WTC11 (cell line): ENCODE data around the gene PLEKHM3. TPM values are rescaled to one million over a fixed set of nuclear protein-coding genes. Genes with fewer than 3 reads are reported as not detected.
A peak's percentile ranks its signal among the peaks of the same experiment; 100 is the strongest.

Experiments
- ATAC-seq: fragments of 200-7000 bp; cut with Tn5 transposase; 2 replicates; pipeline ENCODE4 v1.10.0; 2021; ENCODE audit warnings: mild to moderate bottlenecking, moderate library complexity
- Bru-seq: library from RNA; stranded (reverse); fragments of 400-500 nt; gene quantifications from one replicate; lab custom pipeline; 2021; lab: Mats Ljungman, UMichigan
- CTCF ChIA-PET: fragments of 300-600 bp; sonication (Branson Sonifier 250); formaldehyde crosslinking; loops from one replicate; lab custom pipeline; 2021; ENCODE audit warnings: antibody characterized with exemption; lab: Charles Lee
- POLR2A ChIA-PET: fragments of 350-600 bp; sonication (Branson Sonifier 250); formaldehyde crosslinking; loops from one replicate; lab custom pipeline; 2021; ENCODE audit warnings: antibody characterized with exemption; lab: Charles Lee
- DNase-seq: peaks from one replicate; pipeline ENCODE4 v3.0.0; 2021; ENCODE audit warnings: low spot score
- H3K27ac Mint-ChIP-seq: 2 replicates; pipeline ENCODE4 v1.8.0; 2021; ENCODE audit warnings: mixed read lengths
- H3K27me3 Mint-ChIP-seq: 2 replicates; pipeline ENCODE4 v1.8.0; 2021; ENCODE audit warnings: low read depth, mild to moderate bottlenecking, moderate library complexity, mixed read lengths
- H3K36me3 Mint-ChIP-seq: 2 replicates; pipeline ENCODE4 v1.8.0; 2021; ENCODE audit warnings: mixed read lengths
- H3K4me1 Mint-ChIP-seq: 2 replicates; pipeline ENCODE4 v1.8.0; 2022; ENCODE audit warnings: mixed read lengths
- H3K4me3 Mint-ChIP-seq: 2 replicates; pipeline ENCODE4 v1.8.0; 2021; ENCODE audit warnings: mild to moderate bottlenecking, moderate library complexity, mixed read lengths
- H3K9me3 Mint-ChIP-seq: 2 replicates; pipeline ENCODE4 v1.8.0; 2021; ENCODE audit warnings: mixed read lengths
- CREM ChIP-seq: sonication (generic); formaldehyde crosslinking; IDR thresholded peaks from 2 replicates; pipeline ENCODE4 v1.8.1; 2022; ENCODE audit warnings: mild to moderate bottlenecking, missing genetic modification reagents, moderate library complexity
- ETV6 ChIP-seq: sonication (generic); formaldehyde crosslinking; IDR thresholded peaks from 2 replicates; pipeline ENCODE4 v1.8.1; 2022; ENCODE audit warnings: mild to moderate bottlenecking, missing genetic modification reagents
- NFE2L1 ChIP-seq: sonication (generic); formaldehyde crosslinking; IDR thresholded peaks from 2 replicates; pipeline ENCODE4 v1.8.1; 2023; ENCODE audit warnings: missing genetic modification reagents
- NR1H2 ChIP-seq: sonication (generic); formaldehyde crosslinking; IDR thresholded peaks from 2 replicates; pipeline ENCODE4 v1.9.0; 2021; ENCODE audit warnings: mild to moderate bottlenecking, moderate library complexity, missing genetic modification reagents
- OVOL2 ChIP-seq: fragments of 250-450 bp; sonication (Bioruptor Pico); IDR thresholded peaks from 2 replicates; pipeline ENCODE4 v1.9.0; 2021; ENCODE audit warnings: mild to moderate bottlenecking, borderline replicate concordance
- PRRX2 ChIP-seq: fragments of 250-450 bp; sonication (Bioruptor Pico); IDR thresholded peaks from 2 replicates; pipeline ENCODE4 v1.8.0; 2021; ENCODE audit warnings: mild to moderate bottlenecking
- RORB ChIP-seq: fragments of 250-450 bp; sonication (Bioruptor Pico); IDR thresholded peaks from 2 replicates; pipeline ENCODE4 v1.9.0; 2021; ENCODE audit warnings: mild to moderate bottlenecking
- SMAD4 ChIP-seq: sonication (generic); formaldehyde crosslinking; IDR thresholded peaks from 2 replicates; pipeline ENCODE4 v1.8.0; 2022; ENCODE audit warnings: mild to moderate bottlenecking, missing genetic modification reagents
- SP1 ChIP-seq: sonication (generic); formaldehyde crosslinking; conservative IDR thresholded peaks from 2 replicates; pipeline ENCODE4 v1.8.1; 2022; ENCODE audit warnings: missing genetic modification reagents
- TP53 ChIP-seq: sonication (generic); formaldehyde crosslinking; IDR thresholded peaks from 2 replicates; pipeline ENCODE4 v1.8.1; 2023; ENCODE audit warnings: mild to moderate bottlenecking, missing genetic modification reagents
- ZNF121 ChIP-seq: sonication (generic); formaldehyde crosslinking; IDR thresholded peaks from 2 replicates; pipeline ENCODE4 v1.8.0; 2023; ENCODE audit warnings: missing genetic modification reagents
- ZNF219 ChIP-seq: sonication (generic); formaldehyde crosslinking; IDR thresholded peaks from 2 replicates; pipeline ENCODE4 v1.8.0; 2023; ENCODE audit warnings: missing genetic modification reagents, mild to moderate bottlenecking, borderline replicate concordance
- ZNF317 ChIP-seq: sonication (generic); formaldehyde crosslinking; IDR thresholded peaks from 2 replicates; pipeline ENCODE4 v1.8.1; 2023; ENCODE audit warnings: low read depth, mild to moderate bottlenecking, moderate library complexity, missing genetic modification reagents, borderline replicate concordance
- ZNF416 ChIP-seq: fragments of 250-450 bp; sonication (Bioruptor Pico); IDR thresholded peaks from 2 replicates; pipeline ENCODE4 v1.9.0; 2021; ENCODE audit warnings: mild to moderate bottlenecking, inconsistent platforms
- ZNF671 ChIP-seq: fragments of 250-450 bp; sonication (Bioruptor Pico); IDR thresholded peaks from 2 replicates; pipeline ENCODE4 v1.8.0; 2021; ENCODE audit warnings: mild to moderate bottlenecking
- long read RNA-seq, 3 experiments: library from RNA in 1 of 3; library from capped mRNA in 1 of 3; library from polyadenylated mRNA in 1 of 3; unstranded in 2 of 3; stranded (forward) in 1 of 3; transcript quantifications; one replicate each; pipeline ENCODE4 v2.0.0, GENCODE V29; 2021
- total RNA-seq: library from RNA; stranded (reverse); gene quantifications from 3 replicates; pipeline ENCODE4 v1.2.3, GENCODE V29; 2021
- TF ChIP-seq, protein P1 (sequence below): fragments of 250-450 bp; sonication (Bioruptor Pico); IDR thresholded peaks from 2 replicates; pipeline ENCODE4 v2.1.2; 2022; ENCODE audit warnings: mild to moderate bottlenecking, moderate library complexity
- TF ChIP-seq, protein P2 (sequence below): sonication (generic); formaldehyde crosslinking; IDR thresholded peaks from 2 replicates; pipeline ENCODE4 v1.8.0; 2022; ENCODE audit warnings: mild to moderate bottlenecking, missing genetic modification reagents
- TF ChIP-seq, protein P3 (sequence below): sonication (generic); formaldehyde crosslinking; IDR thresholded peaks from 2 replicates; pipeline ENCODE4 v1.8.1; 2023; ENCODE audit warnings: mild to moderate bottlenecking, missing genetic modification reagents, moderate library complexity
- TF ChIP-seq, protein P4 (sequence below): sonication (generic); formaldehyde crosslinking; IDR thresholded peaks from 2 replicates; pipeline ENCODE4 v1.8.1; 2022; ENCODE audit warnings: mild to moderate bottlenecking, moderate library complexity, missing genetic modification reagents
- TF ChIP-seq, protein P5 (sequence below): sonication (generic); formaldehyde crosslinking; IDR thresholded peaks from 2 replicates; pipeline ENCODE4 v1.8.0; 2023; ENCODE audit warnings: missing genetic modification reagents, mild to moderate bottlenecking, borderline replicate concordance
- TF ChIP-seq, protein P6 (sequence below): fragments of 200-600 bp; IDR thresholded peaks from 2 replicates; pipeline ENCODE4 v1.8.0; 2022; ENCODE audit warnings: antibody characterized with exemption
- TF ChIP-seq, protein P7 (sequence below): sonication (generic); formaldehyde crosslinking; IDR thresholded peaks from 2 replicates; pipeline ENCODE4 v1.8.1; 2023; ENCODE audit warnings: mild to moderate bottlenecking, moderate library complexity, missing genetic modification reagents

PLEKHM3 gene, protein sequence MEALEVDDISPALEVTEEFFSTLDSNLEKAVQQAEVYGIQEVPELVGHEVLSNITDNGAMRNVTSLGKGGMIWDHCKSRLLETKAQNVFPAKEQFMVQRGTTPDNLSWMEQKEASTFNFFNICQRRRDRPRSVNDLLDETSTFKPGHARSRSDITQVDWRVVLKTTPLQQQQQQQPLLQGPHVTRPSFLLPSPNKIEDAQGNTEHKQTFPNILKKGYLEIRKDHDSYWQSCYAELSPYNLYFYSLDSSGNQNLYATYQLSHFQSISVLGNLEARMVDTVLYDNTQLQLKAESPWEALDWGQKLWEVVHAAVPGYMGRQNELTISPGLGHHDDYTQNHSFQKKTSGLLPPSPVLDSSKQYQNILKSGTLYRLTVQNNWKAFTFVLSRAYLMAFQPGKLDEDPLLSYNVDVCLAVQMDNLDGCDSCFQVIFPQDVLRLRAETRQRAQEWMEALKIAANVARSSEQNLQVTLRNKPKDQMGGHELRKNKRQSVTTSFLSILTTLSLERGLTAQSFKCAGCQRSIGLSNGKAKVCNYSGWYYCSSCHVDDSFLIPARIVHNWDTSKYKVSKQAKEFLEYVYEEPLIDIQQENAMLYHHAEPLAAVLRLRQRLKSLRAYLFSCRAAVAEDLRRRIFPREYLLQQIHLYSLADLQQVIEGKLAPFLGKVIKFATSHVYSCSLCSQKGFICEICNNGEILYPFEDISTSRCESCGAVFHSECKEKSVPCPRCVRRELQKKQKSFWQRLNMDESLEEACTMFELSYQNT
- total RNA-seq = 4.3 to 5.8 TPM (median 4.5 TPM) in 3 replicates
- Bru-seq, nascent RNA = percentile 48 among the genes with signal in this experiment
- long read RNA-seq, experiment 1, full-length matches to known transcripts = 3 of 14 reads
- long read RNA-seq, experiment 1, partial matches to known transcripts = 2 of 14 reads
- long read RNA-seq, experiment 1, other reads (novel, unspliced or antisense) = 9 of 14 reads
- long read RNA-seq, experiment 2, partial matches to known transcripts = 0 of 5 reads
- long read RNA-seq, experiment 2, other reads (novel, unspliced or antisense) = 5 of 5 reads
- long read RNA-seq, experiment 3, partial matches to known transcripts = 1 of 2 reads
- long read RNA-seq, experiment 3, other reads (novel, unspliced or antisense) = 1 of 2 reads

DNA sequence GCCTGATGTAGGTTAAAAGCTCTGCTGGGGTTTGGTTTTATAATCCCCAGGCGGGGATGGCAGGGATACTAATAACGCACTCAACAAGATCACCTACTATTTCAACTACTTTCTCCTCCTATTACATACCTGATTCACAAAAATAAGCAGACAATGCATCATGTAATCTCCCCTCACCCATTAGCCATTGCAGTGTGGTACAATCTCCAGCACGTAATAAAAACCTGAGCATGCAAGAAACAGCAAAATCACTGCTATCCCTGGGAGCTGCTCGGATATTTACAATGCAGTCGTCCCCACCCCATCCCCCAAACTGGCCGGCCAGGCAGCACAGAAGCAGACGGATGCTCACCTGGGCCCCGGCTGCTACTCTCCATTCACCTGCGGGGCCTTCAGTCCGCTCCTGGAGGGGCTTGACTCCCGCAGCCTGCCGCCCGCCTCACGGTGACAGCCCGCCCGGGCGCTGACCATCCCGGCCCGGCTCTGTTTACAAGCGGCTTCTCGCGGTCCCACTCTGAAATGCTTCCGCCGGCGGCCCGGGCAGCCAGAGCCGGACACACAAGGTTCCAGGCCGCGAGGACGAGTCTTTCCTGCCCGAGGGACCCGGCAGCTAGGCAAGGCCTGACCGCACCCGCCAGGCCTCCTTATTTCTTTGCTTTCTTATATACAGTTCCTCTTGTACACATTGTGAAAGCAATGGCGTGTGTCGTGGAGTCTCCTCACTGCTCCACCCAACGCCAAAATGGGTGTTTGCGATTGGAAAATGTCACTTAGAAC, at the start of gene PLEKHM3:
TSS of gene PLEKHM3 (minus strand) at position 491 of the 777 bp plus-strand sequence. CDS start 23,888 bp downstream, outside the sequence.
- Mint-ChIP-seq H3K27ac (peak within 1 kb of the TSS; percentile 95), H3K4me3 (peak within 1 kb of the TSS; percentile 92), H3K4me1 (peaks cover 11% of the 10 kb centered on the region), H3K9me3 (no peaks in the 10 kb centered on the region), H3K27me3 (no peaks in the 10 kb centered on the region), H3K36me3 (no peaks in the 10 kb centered on the region)
- peak; percentile 95 for ATAC-seq
- CTCF ChIA-PET = interaction anchor here (0.7 to 3.5 kb wide), 10 partner anchors 9 to 403 kb away, joined by 3 to 24 read pairs (median 4); partner anchors contain the start of gene FZD5
- peak; percentile 88 for DNase-seq
- POLR2A ChIA-PET = interaction anchor here (0.7 to 1.8 kb wide), 3 partner anchors 128 to 259 kb away, joined by 3 to 6 read pairs (median 3); no protein-coding TSS in a partner anchor
- TF ChIP-seq ZNF317 (CRISPR knock-in tag) (peak; percentile 62; the same call in 1 of the 2 replicates), TP53 (CRISPR knock-in tag) (peak; percentile 89), RORB (CRISPR knock-in tag) (no peak), SP1 (peak; percentile 85), NR1H2 (CRISPR knock-in tag) (no peak), ZNF219 (no peak), SMAD4 (CRISPR knock-in tag) (no peak), CREM (CRISPR knock-in tag) (no peak; the same call in 1 of the 2 replicates), ZNF416 (CRISPR knock-in tag) (no peak), ETV6 (CRISPR knock-in tag) (peak; percentile 83; the same call in 1 of the 2 replicates), PRRX2 (CRISPR knock-in tag) (no peak), NFE2L1 (no peak), ZNF671 (CRISPR knock-in tag) (no peak), OVOL2 (no peak), ZNF121 (CRISPR knock-in tag) (no peak)
- TF ChIP-seq, protein P1, sequence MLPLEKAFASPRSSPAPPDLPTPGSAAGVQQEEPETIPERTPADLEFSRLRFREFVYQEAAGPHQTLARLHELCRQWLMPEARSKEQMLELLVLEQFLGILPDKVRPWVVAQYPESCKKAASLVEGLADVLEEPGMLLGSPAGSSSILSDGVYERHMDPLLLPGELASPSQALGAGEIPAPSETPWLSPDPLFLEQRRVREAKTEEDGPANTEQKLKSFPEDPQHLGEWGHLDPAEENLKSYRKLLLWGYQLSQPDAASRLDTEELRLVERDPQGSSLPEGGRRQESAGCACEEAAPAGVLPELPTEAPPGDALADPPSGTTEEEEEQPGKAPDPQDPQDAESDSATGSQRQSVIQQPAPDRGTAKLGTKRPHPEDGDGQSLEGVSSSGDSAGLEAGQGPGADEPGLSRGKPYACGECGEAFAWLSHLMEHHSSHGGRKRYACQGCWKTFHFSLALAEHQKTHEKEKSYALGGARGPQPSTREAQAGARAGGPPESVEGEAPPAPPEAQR (CRISPR knock-in tag) = no peak
- TF ChIP-seq, protein P2, sequence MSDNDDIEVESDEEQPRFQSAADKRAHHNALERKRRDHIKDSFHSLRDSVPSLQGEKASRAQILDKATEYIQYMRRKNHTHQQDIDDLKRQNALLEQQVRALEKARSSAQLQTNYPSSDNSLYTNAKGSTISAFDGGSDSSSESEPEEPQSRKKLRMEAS = peak; percentile 81
- TF ChIP-seq, protein P3, sequence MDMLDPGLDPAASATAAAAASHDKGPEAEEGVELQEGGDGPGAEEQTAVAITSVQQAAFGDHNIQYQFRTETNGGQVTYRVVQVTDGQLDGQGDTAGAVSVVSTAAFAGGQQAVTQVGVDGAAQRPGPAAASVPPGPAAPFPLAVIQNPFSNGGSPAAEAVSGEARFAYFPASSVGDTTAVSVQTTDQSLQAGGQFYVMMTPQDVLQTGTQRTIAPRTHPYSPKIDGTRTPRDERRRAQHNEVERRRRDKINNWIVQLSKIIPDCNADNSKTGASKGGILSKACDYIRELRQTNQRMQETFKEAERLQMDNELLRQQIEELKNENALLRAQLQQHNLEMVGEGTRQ (CRISPR knock-in tag) = peak; percentile 43; the same call in 1 of the 2 replicates
- TF ChIP-seq, protein P4, sequence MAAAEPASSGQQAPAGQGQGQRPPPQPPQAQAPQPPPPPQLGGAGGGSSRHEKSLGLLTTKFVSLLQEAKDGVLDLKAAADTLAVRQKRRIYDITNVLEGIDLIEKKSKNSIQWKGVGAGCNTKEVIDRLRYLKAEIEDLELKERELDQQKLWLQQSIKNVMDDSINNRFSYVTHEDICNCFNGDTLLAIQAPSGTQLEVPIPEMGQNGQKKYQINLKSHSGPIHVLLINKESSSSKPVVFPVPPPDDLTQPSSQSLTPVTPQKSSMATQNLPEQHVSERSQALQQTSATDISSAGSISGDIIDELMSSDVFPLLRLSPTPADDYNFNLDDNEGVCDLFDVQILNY (CRISPR knock-in tag) = peak; percentile 61
- TF ChIP-seq, protein P5, sequence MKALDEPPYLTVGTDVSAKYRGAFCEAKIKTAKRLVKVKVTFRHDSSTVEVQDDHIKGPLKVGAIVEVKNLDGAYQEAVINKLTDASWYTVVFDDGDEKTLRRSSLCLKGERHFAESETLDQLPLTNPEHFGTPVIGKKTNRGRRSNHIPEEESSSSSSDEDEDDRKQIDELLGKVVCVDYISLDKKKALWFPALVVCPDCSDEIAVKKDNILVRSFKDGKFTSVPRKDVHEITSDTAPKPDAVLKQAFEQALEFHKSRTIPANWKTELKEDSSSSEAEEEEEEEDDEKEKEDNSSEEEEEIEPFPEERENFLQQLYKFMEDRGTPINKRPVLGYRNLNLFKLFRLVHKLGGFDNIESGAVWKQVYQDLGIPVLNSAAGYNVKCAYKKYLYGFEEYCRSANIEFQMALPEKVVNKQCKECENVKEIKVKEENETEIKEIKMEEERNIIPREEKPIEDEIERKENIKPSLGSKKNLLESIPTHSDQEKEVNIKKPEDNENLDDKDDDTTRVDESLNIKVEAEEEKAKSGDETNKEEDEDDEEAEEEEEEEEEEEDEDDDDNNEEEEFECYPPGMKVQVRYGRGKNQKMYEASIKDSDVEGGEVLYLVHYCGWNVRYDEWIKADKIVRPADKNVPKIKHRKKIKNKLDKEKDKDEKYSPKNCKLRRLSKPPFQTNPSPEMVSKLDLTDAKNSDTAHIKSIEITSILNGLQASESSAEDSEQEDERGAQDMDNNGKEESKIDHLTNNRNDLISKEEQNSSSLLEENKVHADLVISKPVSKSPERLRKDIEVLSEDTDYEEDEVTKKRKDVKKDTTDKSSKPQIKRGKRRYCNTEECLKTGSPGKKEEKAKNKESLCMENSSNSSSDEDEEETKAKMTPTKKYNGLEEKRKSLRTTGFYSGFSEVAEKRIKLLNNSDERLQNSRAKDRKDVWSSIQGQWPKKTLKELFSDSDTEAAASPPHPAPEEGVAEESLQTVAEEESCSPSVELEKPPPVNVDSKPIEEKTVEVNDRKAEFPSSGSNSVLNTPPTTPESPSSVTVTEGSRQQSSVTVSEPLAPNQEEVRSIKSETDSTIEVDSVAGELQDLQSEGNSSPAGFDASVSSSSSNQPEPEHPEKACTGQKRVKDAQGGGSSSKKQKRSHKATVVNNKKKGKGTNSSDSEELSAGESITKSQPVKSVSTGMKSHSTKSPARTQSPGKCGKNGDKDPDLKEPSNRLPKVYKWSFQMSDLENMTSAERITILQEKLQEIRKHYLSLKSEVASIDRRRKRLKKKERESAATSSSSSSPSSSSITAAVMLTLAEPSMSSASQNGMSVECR (CRISPR knock-in tag) = peak; percentile 93; the same call in 1 of the 2 replicates
- TF ChIP-seq, protein P6, sequence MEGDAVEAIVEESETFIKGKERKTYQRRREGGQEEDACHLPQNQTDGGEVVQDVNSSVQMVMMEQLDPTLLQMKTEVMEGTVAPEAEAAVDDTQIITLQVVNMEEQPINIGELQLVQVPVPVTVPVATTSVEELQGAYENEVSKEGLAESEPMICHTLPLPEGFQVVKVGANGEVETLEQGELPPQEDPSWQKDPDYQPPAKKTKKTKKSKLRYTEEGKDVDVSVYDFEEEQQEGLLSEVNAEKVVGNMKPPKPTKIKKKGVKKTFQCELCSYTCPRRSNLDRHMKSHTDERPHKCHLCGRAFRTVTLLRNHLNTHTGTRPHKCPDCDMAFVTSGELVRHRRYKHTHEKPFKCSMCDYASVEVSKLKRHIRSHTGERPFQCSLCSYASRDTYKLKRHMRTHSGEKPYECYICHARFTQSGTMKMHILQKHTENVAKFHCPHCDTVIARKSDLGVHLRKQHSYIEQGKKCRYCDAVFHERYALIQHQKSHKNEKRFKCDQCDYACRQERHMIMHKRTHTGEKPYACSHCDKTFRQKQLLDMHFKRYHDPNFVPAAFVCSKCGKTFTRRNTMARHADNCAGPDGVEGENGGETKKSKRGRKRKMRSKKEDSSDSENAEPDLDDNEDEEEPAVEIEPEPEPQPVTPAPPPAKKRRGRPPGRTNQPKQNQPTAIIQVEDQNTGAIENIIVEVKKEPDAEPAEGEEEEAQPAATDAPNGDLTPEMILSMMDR = no peak
- TF ChIP-seq, protein P7, sequence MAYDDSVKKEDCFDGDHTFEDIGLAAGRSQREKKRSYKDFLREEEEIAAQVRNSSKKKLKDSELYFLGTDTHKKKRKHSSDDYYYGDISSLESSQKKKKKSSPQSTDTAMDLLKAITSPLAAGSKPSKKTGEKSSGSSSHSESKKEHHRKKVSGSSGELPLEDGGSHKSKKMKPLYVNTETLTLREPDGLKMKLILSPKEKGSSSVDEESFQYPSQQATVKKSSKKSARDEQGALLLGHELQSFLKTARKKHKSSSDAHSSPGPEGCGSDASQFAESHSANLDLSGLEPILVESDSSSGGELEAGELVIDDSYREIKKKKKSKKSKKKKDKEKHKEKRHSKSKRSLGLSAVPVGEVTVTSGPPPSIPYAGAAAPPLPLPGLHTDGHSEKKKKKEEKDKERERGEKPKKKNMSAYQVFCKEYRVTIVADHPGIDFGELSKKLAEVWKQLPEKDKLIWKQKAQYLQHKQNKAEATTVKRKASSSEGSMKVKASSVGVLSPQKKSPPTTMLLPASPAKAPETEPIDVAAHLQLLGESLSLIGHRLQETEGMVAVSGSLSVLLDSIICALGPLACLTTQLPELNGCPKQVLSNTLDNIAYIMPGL = peak; percentile 73; the same call in 1 of the 2 replicates
